Amniotic stem cell (primary cell): ENCODE results near the gene CEP128.

ENCODE experiments used
- DNase-seq: peaks from one replicate; lab custom pipeline; 2025; lab: John Stamatoyannopoulos, UW

CEP128 gene

GRCh38 chr14:80545935-80546854, 395.3 kb downstream of the CEP128 start:
- DNase-seq: no peak

GRCh38 chr14:80544366-80544765, 397.2 kb downstream of the CEP128 start:
- DNase-seq: no peak

GRCh38 chr14:80543211-80543610, 398.3 kb downstream of the CEP128 start:
- DNase-seq: no peak

DNA sequence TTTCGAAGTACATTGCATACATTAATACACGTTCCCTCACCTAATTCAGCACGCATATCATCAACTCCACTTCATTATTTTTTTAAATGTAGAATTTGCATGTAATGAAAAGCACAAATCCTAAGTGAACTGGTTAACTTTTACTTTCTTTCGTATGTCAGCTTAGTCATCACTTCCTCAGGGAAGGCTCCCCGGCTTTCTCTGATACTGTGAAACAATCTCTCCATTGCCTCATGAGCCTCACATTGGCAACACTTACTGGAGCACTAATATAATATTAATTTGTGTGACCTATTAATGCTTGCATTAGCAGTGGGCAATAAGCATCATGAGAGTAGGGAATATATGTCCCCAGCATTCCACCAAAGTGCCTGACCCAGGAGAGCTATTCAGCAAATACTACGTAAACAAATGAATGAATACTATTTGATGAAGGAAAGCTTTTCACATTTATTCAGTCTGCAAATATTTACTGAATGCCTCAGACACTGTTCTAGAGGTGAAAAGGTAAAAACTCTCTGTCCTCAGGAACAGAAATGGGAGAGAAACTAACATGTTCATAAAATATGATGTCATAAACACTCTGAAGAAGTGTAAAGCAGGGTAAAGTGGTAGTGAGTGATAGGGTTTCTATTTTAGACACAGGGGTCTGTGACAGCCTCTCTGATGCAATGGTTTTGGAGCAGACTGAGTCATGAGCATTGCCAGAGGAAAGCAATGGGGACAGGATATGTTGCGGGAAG, 402.7 kb downstream of the CEP128 start:
- DNase-seq: no peak

DNA sequence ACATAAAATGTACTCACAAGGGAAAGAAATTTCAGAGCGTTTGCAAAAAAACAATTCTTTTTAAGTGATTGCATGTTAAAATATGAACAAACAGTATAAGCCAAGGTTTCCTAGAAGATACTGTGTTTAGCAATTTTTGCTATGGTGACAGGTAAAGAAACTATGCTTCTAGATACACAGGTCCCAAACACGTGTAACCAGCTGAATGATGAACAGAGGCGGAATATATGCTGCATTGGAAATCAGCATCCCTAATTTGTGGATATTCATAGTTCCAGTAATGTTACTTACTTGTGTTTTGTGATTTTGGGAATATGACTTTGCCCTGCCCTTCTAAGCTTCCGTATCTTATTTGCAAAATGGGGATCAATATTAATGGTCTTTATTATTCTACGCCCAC, 403.9 kb downstream of the CEP128 start:
- no peak for DNase-seq

DNA sequence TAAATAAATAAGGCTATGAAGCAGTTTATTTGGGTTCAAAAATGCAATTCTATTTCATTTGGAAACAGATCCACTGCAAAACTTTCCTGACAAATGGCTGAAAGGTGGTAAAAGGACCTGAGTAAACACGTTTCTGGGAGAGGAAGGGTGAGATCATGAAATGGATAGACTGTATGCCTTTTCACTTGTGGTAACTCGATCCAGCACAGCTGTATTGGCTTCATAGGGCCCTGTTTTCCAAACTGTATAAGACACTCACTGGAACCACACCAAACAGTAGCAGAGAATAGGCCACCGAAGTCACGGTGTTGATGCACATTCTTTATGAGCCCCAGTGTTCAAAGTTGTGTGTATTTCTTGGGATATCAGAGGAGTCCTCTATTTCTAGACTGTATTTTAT, 405.1 kb downstream of the CEP128 start:
- no peak for DNase-seq

DNA sequence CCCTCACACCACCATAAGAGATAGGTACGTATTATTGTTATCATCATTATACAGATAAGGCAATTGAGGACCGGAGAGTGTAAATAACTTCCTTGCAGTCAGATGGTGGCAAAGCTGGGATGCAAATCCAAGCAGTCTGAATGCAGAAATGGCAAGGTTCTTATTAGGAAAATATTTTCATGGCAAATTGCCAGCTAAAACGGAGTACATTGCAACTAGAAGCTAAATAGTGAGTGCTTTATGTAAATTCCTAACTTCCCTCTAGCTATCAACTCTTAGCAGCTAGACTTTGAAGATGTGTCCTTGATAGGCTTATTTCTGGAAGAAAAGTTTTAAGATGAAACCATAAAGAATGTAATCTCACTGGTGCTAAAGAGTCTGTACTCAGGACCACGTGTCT, 406.4 kb downstream of the CEP128 start:
- DNase-seq: no peak

GRCh38 chr14:80523518-80524117, 417.9 kb downstream of the CEP128 start:
- DNase-seq: no peak

DNA sequence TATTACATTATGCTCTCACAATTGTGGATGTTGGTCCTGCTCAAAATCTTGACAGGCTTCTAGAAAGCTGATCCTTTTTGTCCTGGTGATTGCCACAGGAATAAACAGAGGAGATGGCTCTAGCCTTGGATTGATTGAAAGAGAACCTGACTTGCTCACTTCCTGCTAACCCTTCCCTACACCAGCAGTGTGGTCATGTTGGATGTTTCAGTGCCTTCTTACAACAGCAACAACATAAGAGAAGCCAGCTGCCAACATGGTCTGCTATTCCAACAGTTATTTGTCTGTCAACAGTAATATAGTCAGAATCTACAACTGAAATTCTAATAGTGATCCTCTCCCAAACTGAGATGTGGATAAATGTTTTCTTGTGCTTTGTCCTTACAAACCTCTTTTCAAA, 418.6 kb downstream of the CEP128 start:
- no peak for DNase-seq

- DNase-seq: no peak
Observed at GRCh38 chr14:80522411-80522810, 419.1 kb downstream of the CEP128 start.

DNA sequence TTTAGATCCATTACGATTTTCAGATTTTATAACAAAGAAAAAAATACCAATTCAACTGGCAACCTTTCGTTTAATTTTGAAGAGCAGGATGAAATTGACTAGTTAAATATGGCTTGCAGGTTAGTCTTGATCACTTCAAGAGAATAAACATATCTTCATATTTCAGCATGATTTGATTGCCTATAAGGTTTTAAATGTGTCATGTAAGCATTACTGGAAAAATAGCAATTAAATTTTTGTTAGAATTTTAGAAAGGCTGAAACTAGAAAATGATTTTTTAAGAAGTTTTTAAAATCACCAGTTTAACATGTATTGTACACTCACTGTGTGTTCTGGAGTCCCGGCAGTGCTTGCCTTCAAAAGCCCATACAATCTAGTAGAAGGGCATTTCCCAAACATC, 420.1 kb downstream of the CEP128 start:
- DNase-seq: no peak

GRCh38 chr14:80519002-80519401, 422.5 kb downstream of the CEP128 start:
- no peak for DNase-seq

DNA sequence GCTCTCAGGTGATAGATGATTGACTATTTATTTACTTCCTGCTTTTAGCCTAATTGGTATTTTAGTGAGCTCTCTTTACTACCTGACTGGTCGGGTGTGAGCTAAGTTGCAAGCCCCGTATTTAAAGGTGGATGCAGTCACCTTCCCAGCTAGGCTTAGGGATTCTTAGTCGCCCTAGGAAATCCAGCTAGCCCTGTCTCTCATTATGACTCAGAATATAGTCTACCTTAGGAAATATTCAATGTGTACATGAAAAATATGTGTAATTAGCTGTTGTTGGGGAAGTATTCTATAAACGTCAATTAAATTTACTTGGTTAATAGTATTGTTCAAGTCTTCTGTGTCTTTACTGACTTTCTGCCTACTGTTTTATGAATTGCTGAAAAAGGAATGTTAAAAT, 423.4 kb downstream of the CEP128 start:
- DNase-seq: no peak

GRCh38 chr14:80507292-80507869, 434.2 kb downstream of the CEP128 start:
- DNase-seq: no peak

DNA sequence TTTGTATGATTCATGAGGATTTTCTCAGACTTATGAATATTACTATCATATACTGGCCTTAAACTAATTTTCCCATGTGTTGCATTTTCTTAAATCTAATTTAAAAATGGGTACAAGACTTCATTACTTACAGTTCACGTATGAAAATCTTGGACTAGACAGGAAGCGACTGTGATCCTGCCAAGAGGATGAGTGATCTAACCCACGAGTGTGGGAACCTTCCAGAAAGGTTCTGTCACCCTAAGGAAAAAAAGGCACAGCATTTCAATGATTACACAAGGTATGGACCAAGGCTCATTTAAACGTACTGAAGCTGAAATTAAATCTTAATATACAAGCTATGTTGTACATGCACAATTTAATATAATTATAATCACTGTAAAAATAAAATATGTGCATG, 436.8 kb downstream of the CEP128 start:
- DNase-seq: no peak

DNA sequence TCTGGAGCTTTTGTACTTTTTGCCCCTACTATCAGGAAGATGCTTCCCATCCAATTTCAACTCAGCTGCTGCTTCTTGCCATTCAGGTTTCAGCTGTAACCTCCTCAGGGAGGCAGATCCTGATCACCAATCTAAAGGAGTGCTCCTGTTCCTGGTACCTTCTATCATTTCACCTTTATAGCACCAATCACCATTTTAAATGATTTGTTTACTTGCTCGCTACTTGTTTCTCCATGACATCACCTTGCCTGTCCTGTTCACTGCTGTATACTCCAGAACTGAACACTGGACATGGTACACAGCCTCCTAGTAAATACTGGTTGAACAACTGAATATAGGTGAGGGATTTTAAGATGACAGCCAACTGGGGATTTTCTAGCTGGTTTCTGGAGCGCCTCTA, 443.0 kb downstream of the CEP128 start:
- DNase-seq: no peak

GRCh38 chr14:80496090-80496489, 445.4 kb downstream of the CEP128 start:
- DNase-seq: no peak

GRCh38 chr14:80494769-80495168, 446.8 kb downstream of the CEP128 start:
- DNase-seq: no peak

DNA sequence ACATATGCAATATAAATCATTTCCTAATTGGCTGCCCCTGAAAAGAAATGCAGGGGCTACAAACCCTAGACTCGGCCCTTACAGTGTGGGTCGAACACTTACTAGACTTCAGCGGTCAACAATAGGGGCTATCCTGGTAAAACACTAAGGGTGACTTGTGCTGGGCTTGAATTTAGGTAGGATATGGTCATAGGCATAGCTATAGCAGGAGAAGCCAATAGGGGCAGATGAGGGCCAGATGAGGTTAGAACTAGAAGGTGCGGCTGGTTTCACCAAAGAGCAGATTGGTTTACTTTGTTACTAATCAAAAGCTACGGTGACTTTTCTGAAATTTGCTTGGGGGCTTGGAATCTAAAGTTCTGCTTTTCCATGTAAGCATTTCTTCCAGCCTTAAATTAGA, 447.9 kb downstream of the CEP128 start:
- no peak for DNase-seq

DNA sequence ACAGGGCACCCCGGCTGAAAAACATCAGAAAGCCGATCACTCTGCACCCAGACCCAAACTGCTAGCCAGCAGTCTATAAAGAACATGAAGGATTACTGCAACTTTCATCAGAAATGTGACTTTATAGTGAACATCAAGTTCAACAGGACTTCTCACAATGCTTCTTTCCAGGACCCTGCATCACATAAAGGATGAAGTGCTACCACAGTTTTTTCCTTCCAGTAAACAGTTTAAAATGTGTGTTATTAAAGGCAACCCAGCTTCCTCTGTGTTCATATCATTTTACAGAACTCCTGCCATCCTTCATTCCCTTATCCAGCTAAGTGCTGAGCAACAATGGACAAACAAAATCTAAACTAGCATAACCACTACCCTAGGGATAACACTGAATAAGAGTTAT, 449.9 kb downstream of the CEP128 start:
- no peak for DNase-seq

GRCh38 chr14:80491131-80491530, 450.4 kb downstream of the CEP128 start:
- DNase-seq: no peak

- DNase-seq: no peak
Observed at GRCh38 chr14:80489513-80489912, 452.0 kb downstream of the CEP128 start.

DNA sequence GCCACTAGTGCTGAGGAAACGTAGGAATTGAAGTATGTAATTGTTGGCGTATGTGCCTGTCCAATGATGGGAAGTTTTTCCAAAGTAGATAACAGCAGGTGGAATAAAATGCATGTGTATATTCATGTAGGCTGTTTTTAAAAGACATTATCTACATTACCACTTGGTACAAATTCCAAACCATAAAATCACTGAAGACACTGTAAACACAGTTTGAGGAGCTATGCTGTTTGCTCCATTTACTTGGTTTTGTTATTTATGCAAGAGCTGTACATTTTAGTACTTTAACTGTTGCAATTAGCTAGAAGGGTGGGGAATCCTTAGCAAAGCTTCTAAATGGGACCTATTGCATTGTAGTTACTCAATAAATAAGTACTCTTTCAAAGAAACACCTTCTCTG, 455.8 kb downstream of the CEP128 start:
- DNase-seq: no peak
